T-helper 2 cell treated with Interferon-gamma antibody and Interleukin-4, amounts not matched to agents 5 μg/mL and 100 μg/mL, for 36 hours (primary cell): Measurements from ENCODE around the gene RABL3.
"Not testable (repeated sequence)": the region's sequence is repeated elsewhere in the genome, so short reads cannot be mapped to it uniquely, and the experiment has no call there.

Source experiments
- DNase-seq: peaks from one replicate; pipeline ENCODE4 v3.0.0; 2021; ENCODE audit warnings: low spot score
- H3K27ac Mint-ChIP-seq: one replicate; pipeline ENCODE4 v1.8.0; 2021; ENCODE audit warnings: mild to moderate bottlenecking, mixed read lengths
- H3K27me3 Mint-ChIP-seq: one replicate; pipeline ENCODE4 v1.8.0; 2021; ENCODE audit warnings: low read depth, mixed read lengths
- H3K36me3 Mint-ChIP-seq: one replicate; pipeline ENCODE4 v1.8.0; 2021; ENCODE audit warnings: low read depth, mixed read lengths
- H3K4me1 Mint-ChIP-seq: one replicate; pipeline ENCODE4 v1.8.0; 2021; ENCODE audit warnings: low read depth, mixed read lengths
- H3K4me3 Mint-ChIP-seq: one replicate; pipeline ENCODE4 v1.8.0; 2022; ENCODE audit warnings: mild to moderate bottlenecking, moderate library complexity, mixed read lengths
- H3K9me3 Mint-ChIP-seq: one replicate; pipeline ENCODE4 v1.8.0; 2021; ENCODE audit warnings: mixed read lengths

Gene RABL3

GRCh38 chr3:120638820-120639219 is 103.5 kb downstream of the RABL3 start:
- H3K27me3 Mint-ChIP-seq, H3K9me3 Mint-ChIP-seq, H3K36me3 Mint-ChIP-seq, H3K4me1 Mint-ChIP-seq, H3K4me3 Mint-ChIP-seq, DNase-seq, H3K27ac Mint-ChIP-seq: not testable (repeated sequence)

- Mint-ChIP-seq H3K27me3 (no peaks in the 10 kb centered on the region), H3K4me3 (no peak overlapping the region), H3K4me1 (peaks cover 1% of the 10 kb centered on the region), H3K9me3 (no peaks in the 10 kb centered on the region), H3K36me3 (no peaks in the 10 kb centered on the region), H3K27ac (no peak overlapping the region)
- DNase-seq = no peak
Observed at GRCh38 chr3:120637851-120638559, 104.3 kb downstream of the RABL3 start.

GRCh38 chr3:120636795-120637401 is 105.4 kb downstream of the RABL3 start:
- Mint-ChIP-seq H3K27ac (no peak overlapping the region), H3K27me3 (no peaks in the 10 kb centered on the region), H3K36me3 (no peaks in the 10 kb centered on the region), H3K9me3 (no peaks in the 10 kb centered on the region), H3K4me3 (no peak overlapping the region), H3K4me1 (peaks cover 1% of the 10 kb centered on the region)
- DNase-seq = no peak
